Adrenal gland (tissue), 12 donors: ENCODE measurements around the gene DPP10. TPM values are rescaled to one million over a fixed set of nuclear protein-coding genes. Genes with fewer than 3 reads are reported as not detected.
"Not testable (repeated sequence)": the region's sequence is repeated elsewhere in the genome, so short reads cannot be mapped to it uniquely, and the experiment has no call there.

ENCODE experiments used
- DNase-seq, 7 donors: peaks; one replicate each; pipeline ENCODE4 v3.0.0-alpha.2; 2019 to 2020
- H3K27ac ChIP-seq, 5 donors: fragments of 200-600 bp; sonication (generic) in 4 of 5; 1 replicate in 3 of 5; 2 replicates in 2 of 5; pipeline versions ENCODE4 v1.5.1 to v1.8.0; 2016 to 2020; ENCODE audit warnings: mild to moderate bottlenecking in 1 of 5
- H3K27me3 ChIP-seq: fragments of 200-600 bp; 2 replicates; pipeline ENCODE4 v1.8.0; 2021
- H3K36me3 ChIP-seq, 2 donors: fragments of 200-600 bp; replicated peaks in 1 of 2; 1 replicate in 1 of 2; 2 replicates in 1 of 2; pipeline versions ENCODE4 v1.5.1 to v1.8.0; 2018 to 2022
- H3K4me1 ChIP-seq, 2 donors: fragments of 200-600 bp; replicated peaks in 1 of 2; 1 replicate in 1 of 2; 2 replicates in 1 of 2; pipeline versions ENCODE4 v1.5.1 to v1.8.0; 2018 to 2021
- H3K4me3 ChIP-seq, 4 donors: fragments of 200-600 bp; sonication (generic) in 3 of 4; one replicate each; pipeline ENCODE4 v1.5.1; 2016 to 2018
- H3K9me3 ChIP-seq, 3 donors: fragments of 200-600 bp; sonication (generic) in 1 of 3; replicated peaks in 1 of 3; 1 replicate in 2 of 3; 2 replicates in 1 of 3; pipeline versions ENCODE4 v1.5.1 to v1.8.0; 2016 to 2021
- CTCF ChIP-seq, 6 experiments: fragments of 450-650 bp in 4 of 6; fragments of 200-600 bp in 2 of 6; sonication (generic) in 1 of 6; IDR thresholded peaks; 1 replicate in 5 of 6; 2 replicates in 1 of 6; pipeline versions ENCODE4 v1.5.1 to v1.8.0; 2016 to 2021; ENCODE audit warnings: antibody characterized with exemption in 6 of 6, mild to moderate bottlenecking in 2 of 6, moderate library complexity in 1 of 6
- POLR2A ChIP-seq, 2 donors: fragments of 450-650 bp; IDR thresholded peaks; one replicate each; pipeline ENCODE4 v1.6.1; 2017; ENCODE audit warnings: antibody characterized with exemption in 2 of 2, mild to moderate bottlenecking in 2 of 2, moderate library complexity in 1 of 2
- WGBS, 4 donors: extraction: QIAGEN DNeasy Blood & Tissue Kit in 2 of 4; methylation state at CpG; one replicate each; pipeline versions ENCODE4 v1.1.5 to v1.1.7; 2013 to 2017; 5-methylcytosine and 5-hydroxymethylcytosine counted together
- intact Hi-C, 2 donors: fragments of 100-400 bp; cut with DNase I; formaldehyde crosslinking; loops; one replicate each; pipeline versions ENCODE4 v1.14.1 to v1.15.0; 2022 to 2023
- polyA plus RNA-seq, 3 donors: library from polyadenylated mRNA; stranded (reverse); fragments of 200-250 nt in 2 of 3; fragments of 350-450 nt in 1 of 3; fragmentation: Illumina TruSeq in 1 of 3; extraction: RNeasy Lipid Tissue Mini Kit (QIAGEN cat#74804) in 1 of 3; gene quantifications; one replicate each; pipeline ENCODE4 v1.2.3, GENCODE V29; 2013 to 2014
- total RNA-seq, 9 donors: library from RNA; depleted of rRNA in 4 of 9; stranded (reverse); fragments of >200 nt in 4 of 9; fragments of 120-200 nt in 1 of 9; fragmentation: NEBNext Ultra II Directional in 1 of 9; extraction: Animal tissue kit (Norgen Biotek cat#: 25700) in 1 of 9; gene quantifications; one replicate each; pipeline versions ENCODE4 v1.1.0 to v1.2.4, GENCODE V29; 2013 to 2023
- donor health status: healthy with polysubstance abuse.
- donor health status: Bipolar disorder and iron deficiency.
- donor health status: DM: yes; HTN: yes; CAD: no.
- donor health status: DM: no; HTN: no; CAD: no.
- donor health status: DM: no; HTN: no; CAD: no.
- donor health status: DM: yes; HTN: yes; CAD: no.

DPP10 gene
- total and polyA plus RNA-seq, 12 donors = 5.2 to 257 (median 32.0) TPM

GRCh38 chr2:115427436-115427835 lies 985.0 kb downstream of the DPP10 start:
- no peak overlapping the region for H3K27ac ChIP-seq
- intact Hi-C loops = no loop called here
- no peaks in the 10 kb centered on the region for H3K36me3 ChIP-seq
- 86 to 100% (median 92%) methylated on average over 1 of the region's 1 CpG; no CpG with 5 or more reads in 1 of the 4 donors for WGBS, 4 donors
- H3K9me3 ChIP-seq = no peaks in the 10 kb centered on the region
- DNase-seq = no peak
- H3K4me1 ChIP-seq = no peaks in the 10 kb centered on the region
- H3K4me3 ChIP-seq = no peak overlapping the region
- no peaks in the 10 kb centered on the region for H3K27me3 ChIP-seq
- TF ChIP-seq CTCF (IDR thresholded peaks at IDR 0.05) (no peak), POLR2A (IDR thresholded peaks at IDR 0.05) (no peak)

GRCh38 chr2:115440746-115441145 lies 998.3 kb downstream of the DPP10 start:
- H3K4me1 ChIP-seq, H3K36me3 ChIP-seq, H3K27me3 ChIP-seq, H3K9me3 ChIP-seq, DNase-seq, intact Hi-C loops, H3K4me3 ChIP-seq, H3K27ac ChIP-seq: not testable (repeated sequence)
- 15 to 19% (median 18%) methylated on average over 6 of the region's 6 CpGs for whole genome bisulfite sequencing, 4 donors

DNA sequence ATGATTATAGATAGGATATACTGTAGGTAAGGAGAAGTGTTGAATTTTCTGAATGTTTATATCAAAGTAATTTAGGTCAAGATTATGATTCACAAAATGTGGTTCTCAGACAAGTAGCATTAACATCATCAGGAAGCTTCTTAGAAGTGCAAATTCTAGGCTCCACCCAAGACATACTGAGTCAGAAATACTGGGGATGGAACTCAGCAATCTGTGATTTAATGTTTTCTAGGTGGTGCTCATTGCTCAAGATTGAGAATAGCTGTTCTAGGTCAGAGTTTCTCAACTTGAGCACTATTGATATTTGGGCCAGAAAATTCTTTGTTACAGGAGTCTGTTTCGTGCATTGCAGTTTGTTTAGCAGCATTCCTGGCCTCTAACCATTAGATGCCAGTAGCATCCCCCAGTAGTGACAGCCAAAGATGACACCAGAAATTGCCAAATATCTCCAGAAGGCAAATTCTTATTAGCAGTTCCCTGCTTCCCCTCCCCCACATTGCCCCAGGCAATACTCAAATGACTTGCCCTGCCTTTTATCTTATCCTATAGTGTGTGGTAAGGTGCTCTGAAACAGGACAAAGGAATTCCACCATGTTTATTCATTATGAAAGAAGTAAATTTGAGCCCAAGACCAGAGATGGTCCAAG lies 1001.2 kb downstream of the DPP10 start:
- intact Hi-C loops = no loop called here

GRCh38 chr2:115460008-115460407 lies 1017.6 kb downstream of the DPP10 start:
- H3K4me1 ChIP-seq = no peaks in the 10 kb centered on the region
- no peak for DNase-seq
- TF ChIP-seq POLR2A (IDR thresholded peaks at IDR 0.05) = no peak
- TF ChIP-seq CTCF (IDR thresholded peaks at IDR 0.05) = no peak
- no peaks in the 10 kb centered on the region for H3K27me3 ChIP-seq
- intact Hi-C loops = no loop called here
- peaks cover 0 to 4% (median 0%) of the 10 kb centered on the region in 3 donors for H3K9me3 ChIP-seq
- no peak overlapping the region for H3K4me3 ChIP-seq
- no peak overlapping the region for H3K27ac ChIP-seq
- H3K36me3 ChIP-seq = no peaks in the 10 kb centered on the region
- 52 to 78% (median 72%) methylated on average over 2 of the region's 2 CpGs for WGBS, 4 donors

More for the DNA sequence above, 1001.2 kb downstream of the DPP10 start:
- H3K36me3 ChIP-seq = no peaks in the 10 kb centered on the region
- DNase-seq = no peak
- H3K27me3 ChIP-seq = no peaks in the 10 kb centered on the region
- no peaks in the 10 kb centered on the region for H3K9me3 ChIP-seq
- no peak overlapping the region for H3K27ac ChIP-seq
- WGBS, 4 donors = 67 to 85% (median 75%) methylated on average over 1 of the region's 1 CpG
- no peak overlapping the region for H3K4me3 ChIP-seq
- H3K4me1 ChIP-seq = peaks cover 0 to 3% of the 10 kb centered on the region in 2 donors
- no peak for TF ChIP-seq POLR2A (IDR thresholded peaks at IDR 0.05)
- no peak for TF ChIP-seq CTCF (IDR thresholded peaks at IDR 0.05)

DNA sequence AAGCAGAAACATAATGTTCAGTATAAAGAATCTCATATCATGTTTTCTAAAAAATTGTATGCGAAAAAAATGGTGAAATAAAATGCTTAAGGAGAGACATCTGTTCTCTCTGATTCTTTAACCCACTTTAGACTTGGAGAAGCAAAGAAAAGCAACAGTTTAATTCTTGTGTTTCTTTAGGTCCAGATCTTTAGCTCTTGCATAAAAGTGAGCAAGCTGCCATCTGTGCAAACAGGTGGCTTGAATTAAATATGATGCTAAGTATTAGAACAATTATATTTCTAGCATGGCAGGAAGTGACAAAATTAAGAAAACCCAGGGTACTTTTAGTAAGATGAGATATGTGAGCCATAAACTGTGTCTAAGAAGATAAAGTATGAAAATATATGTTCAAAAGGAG lies 1038.3 kb downstream of the DPP10 start:
- Histone ChIP-seq H3K9me3 (no peaks in the 10 kb centered on the region), H3K4me3 (no peak overlapping the region), H3K27me3 (no peaks in the 10 kb centered on the region), H3K4me1 (peaks cover 0 to 4% of the 10 kb centered on the region in 2 donors), H3K27ac (no peak overlapping the region), H3K36me3 (no peaks in the 10 kb centered on the region)
- DNase-seq = no peak
- TF ChIP-seq POLR2A (IDR thresholded peaks at IDR 0.05) (no peak), CTCF (IDR thresholded peaks at IDR 0.05) (no peak)
- intact Hi-C loops = no loop called here
- 70 to 86% (median 82%) methylated on average over 1 of the region's 1 CpG for WGBS, 4 donors
